Hematopoietic multipotent progenitor cell treated with erythropoietin and hydrocortisone succinate and interleukin-3 and kit ligand, for 4 days (in vitro differentiated cells): Measurements from ENCODE around the gene APH1A.
"Not testable (repeated sequence)": the region's sequence is repeated elsewhere in the genome, so short reads cannot be mapped to it uniquely, and the experiment has no call there.

ENCODE experiments used
- DNase-seq: peaks from one replicate; pipeline ENCODE4 v3.0.0-alpha.2; 2015

The APH1A gene

DNA sequence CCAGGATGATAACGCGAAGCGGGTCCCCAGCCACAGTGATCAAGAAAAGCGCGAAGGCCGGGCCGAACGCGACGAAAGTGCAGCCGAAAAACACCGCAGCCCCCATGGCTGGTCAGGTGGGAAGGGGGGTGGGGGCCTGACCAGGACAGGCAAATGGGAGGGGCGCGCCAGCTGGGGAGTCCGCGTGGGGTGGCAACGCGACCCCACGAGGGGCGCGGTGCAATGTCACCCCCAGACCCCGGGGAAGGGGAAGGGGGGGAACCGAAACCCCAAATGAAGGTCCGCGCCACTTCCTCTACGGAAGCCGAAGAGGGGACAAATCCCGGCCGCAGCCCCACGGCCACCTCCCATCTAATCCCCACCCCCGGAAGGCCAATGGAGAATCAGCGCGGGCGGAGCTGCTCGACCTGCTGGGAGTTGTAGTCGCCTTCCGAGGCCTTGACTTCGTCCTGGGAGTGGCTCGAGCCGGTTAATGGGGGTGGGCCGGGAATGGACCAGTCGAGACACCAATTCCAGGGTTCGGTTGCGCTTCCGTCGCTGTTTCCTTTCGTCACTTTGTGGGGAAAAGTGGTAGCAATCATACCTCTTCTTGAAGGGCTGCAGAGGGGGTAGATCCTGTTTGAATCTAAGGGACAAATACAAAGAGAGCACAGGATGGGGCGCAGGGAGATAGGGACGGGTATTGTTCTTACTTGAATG, at the start of gene APH1A:
Gene APH1A (minus strand): TSS at position 312 of the 699 bp plus-strand sequence. CDS start 206 bp downstream, at position 106.
- peak; percentile 99 for DNase-seq

DNA sequence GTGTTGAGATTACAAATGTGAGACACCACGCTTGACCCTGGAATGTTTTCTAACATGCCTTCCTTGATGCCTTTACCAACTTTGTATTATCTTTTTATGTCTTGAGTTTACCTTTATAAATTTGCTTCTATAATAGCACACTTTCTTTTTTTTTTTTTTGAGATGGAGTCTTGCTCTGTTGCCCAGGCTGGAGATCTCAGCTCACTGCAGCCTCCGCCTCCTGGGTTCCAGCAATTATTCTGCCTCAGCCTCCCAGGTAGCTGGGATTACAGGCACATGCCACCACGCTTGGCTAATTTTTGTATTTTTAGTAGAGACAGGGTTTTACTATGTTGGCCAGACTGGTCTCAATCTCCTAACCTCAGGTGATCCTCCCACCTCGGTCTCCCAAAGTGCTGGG, 45.9 kb upstream of the APH1A start:
- DNase-seq, result not testable (repeated sequence)

DNA sequence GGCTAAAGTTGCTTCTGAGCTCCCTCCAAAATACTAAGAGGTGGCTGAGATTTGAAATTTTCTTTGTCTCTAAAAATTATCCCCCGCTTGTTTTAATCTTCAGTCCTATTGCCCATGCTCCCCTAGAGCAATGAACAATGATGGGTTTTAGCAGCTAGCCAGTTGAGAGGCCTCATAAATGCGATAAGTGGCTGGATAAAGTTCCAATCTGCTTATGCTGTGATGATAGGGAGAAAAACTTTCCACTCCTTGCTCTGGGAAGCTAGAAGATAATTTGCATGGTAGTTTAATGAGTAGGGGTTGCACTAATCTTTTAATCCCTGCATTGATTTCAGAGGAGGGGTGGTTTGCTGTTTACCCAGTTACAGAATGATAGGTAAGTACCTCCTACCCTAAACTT, 42.9 kb upstream of the APH1A start:
- no peak for DNase-seq

- DNase-seq, result peak; percentile 13
Measured at GRCh38 chr1:150309758-150310508, 41.1 kb upstream of the APH1A start.

DNA sequence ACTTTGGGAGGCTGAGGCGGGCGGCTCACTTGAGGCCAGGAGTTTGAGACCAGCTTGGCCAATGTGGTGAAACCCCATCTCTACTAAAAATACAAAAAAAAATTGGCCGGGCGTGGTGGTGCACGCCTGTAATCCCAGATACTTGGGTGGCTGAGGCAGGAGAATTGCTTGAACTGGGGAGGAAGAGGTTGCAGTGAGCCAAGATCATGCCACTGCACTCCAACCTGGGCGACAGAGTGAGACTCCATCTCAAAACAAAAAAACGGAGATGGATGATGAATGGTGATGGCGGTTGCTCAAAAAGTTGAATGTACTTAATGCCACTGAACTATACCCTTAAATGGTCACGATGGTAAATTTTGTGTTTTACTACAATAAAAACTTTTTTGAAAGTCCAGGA, 39.8 kb upstream of the APH1A start:
- not testable (repeated sequence) for DNase-seq

- no peak for DNase-seq
Measured at GRCh38 chr1:150302902-150303301, 34.1 kb upstream of the APH1A start.

GRCh38 chr1:150302338-150302737, 33.5 kb upstream of the APH1A start:
- DNase-seq, result no peak

DNA sequence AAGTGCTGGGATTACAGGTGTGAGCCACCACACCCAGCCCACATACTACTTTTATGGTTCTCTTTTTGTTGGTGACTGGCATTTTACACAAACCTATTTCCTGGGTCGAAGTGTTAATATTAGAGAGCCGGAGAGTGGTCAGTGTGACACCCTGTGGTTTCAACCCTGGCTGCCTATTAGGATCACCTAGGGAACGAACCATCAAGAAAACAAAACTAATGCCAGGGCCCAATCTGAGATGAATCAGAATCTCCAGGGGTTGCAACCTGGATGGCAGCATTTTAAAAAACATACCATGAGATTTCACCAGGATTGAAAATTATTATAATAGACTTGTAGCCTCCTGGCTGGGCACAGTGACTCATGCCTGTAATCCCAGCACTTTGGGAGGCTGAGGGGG, 30.9 kb upstream of the APH1A start:
- DNase-seq, result no peak

DNA sequence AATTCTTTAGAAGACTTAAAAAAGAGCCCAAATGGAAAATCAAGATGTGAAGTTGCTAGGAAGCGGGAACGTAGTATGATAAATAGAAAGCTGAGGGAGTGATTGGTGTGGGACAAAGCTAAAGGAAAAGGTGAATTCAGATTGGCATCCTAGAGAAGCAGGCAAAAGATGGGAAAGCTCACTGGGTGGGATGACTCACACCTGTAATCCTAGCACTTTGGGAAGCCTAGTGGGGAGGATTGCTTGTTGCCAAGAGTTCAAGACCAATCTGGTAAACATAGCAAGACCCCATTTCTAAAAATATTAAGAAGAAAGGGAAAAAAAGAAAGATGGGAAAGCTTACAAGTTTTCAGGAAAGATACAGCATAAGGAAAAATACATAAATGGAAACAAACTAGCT, 26.7 kb upstream of the APH1A start:
- DNase-seq, result no peak

GRCh38 chr1:150293433-150294253, 24.8 kb upstream of the APH1A start, which contains the start of gene MRPS21:
TSS of gene MRPS21 (plus strand) at chr1:150293861. CDS start at chr1:150294367, 506 bp downstream.
- DNase-seq, result peak; percentile 98

GRCh38 chr1:150288822-150289221, 20.0 kb upstream of the APH1A start:
- DNase-seq, result no peak

GRCh38 chr1:150288382-150288781, 19.6 kb upstream of the APH1A start:
- DNase-seq, result no peak

GRCh38 chr1:150283260-150283659, 14.4 kb upstream of the APH1A start:
- no peak for DNase-seq

- no peak for DNase-seq
Measured at GRCh38 chr1:150282558-150282958, 13.7 kb upstream of the APH1A start.

DNA sequence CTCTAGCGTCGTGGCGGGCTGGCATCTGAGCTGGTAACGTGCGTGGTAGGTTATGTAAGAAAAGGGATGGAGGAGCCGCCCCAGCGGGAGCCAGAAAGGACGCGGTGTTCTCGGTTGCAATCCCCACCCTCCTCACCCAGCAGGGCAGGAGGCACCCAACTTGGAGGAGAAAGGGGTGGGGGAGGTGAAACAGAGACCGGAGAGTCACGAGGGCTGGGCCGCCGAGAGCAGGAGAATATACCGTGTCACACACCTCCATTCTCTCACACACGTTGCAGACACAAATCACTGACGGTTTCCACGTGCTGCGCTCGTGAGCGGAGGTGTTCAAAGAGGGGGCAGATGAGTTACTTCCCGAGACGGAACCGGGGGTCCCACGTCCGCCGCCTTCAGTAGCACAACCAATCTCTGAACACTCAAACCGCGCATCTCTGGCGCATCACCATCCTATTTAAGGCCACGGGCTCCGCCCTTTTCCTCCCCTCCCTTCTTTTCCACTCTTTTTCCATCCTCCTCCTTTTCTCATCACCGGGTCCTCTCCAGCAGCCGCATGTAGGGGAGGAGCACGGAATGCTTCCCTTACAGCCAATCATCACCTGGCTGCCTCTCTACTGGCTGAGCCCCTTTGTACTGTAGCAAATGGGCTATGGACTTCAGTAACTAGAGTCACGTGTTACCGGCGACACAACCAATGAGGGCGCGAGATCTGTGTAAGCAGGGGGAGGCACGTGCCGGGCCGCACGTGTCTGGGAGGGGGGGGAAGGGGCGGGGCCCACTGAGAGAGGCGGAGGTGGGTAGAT, 13.1 kb upstream of the APH1A start, which contains the start of gene CIART:
Gene CIART (plus strand): TSS at position 797 of the 800 bp plus-strand sequence. CDS start 714 bp downstream, outside the sequence.
- peak; percentile 91 for DNase-seq

- DNase-seq, result peak; percentile 92
Measured at GRCh38 chr1:150281221-150281757, 12.5 kb upstream of the APH1A start.

DNA sequence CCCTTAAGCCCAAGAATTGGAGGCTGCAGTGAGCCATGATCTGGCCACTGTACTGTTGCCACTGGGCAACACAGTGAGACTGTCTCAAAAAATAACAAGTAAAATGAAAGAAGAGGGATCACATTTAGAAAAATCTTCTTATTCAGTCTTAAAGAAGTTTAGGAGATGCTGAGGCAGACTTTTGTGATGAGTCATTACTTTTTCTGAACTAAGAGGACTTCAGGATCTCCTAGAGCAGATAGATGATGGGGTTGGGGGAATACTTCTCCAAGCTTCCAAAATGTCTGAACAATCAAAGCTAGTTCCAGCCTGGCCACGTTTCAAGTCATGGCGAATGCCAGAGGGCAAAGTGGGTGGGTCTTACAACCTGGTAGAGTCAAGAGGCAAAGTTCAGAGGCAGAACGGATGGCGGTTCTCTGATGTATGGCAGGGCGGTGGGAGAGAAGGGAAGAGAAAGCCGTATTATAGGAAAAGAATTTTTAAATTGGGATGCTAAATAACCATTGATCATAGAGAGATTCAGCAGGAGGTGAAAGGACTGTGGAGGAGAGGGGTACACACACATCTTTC, 11.4 kb upstream of the APH1A start:
- no peak for DNase-seq

DNA sequence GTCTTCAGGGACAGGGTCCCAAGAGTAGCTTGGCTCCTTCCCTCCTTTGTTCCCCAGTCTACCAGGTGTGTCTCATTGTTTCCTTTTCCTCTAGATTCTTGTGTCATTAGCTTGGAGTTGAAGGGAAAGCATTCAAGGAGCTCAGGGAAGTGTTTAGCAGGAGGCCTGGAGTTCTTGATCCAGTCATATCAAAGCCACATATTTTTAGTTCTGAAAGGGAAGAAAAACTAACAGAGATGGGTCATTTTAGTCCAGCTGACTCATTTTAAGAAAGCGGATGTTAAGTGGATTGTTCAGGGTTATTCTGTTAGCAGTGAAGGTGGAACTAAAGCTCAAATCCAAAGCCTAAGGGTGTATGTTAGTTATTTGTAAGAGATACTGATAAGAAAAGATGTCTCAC, 4.5 kb upstream of the APH1A start:
- no peak for DNase-seq

- DNase-seq, result no peak
Measured at GRCh38 chr1:150271291-150271959, 2.6 kb upstream of the APH1A start.

DNA sequence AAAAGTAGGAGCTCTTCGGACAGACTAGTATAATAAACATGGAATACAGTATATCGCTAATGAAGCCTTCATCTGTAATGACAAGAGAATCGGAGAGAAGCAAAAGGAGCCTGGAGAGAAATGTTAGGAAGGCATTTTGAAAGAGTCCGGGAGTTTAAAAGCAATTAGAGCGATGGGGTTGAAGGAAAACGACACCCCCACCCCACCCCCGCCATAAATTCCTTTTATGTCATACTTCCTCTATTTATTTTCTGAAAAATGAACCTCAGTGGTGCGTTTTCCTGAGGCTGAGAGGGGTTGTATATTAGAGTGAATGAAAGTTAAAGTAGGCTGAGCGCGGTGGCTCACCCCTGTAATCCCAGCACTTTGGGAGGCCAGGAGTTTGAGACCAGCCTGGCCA, 635 bp upstream of the APH1A start:
- no peak for DNase-seq

DNA sequence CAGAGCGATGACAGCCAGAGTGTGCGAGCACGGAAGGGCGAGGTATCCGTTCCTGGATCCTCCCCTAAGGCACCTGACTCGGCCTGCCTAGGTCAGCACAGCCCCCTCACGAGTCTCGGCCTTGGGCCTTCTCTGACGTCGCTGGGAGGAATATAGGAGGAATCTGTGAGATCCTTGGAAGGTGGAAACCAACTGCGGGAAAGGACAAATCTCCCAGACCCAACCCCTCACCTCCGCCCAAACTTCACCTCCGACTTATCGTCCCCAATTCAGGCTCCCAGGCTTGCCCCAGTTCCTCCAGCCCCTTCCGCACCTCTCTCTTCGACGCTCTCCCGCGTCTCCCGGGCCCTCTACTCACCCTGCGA, 494 bp downstream of the APH1A start:
- DNase-seq, result peak; percentile 64
